Activated CD8-positive, alpha-beta memory T cell treated with anti-CD3 and anti-CD28 coated beads for 36 hours (primary cell): Measurements from ENCODE around the gene LRRC51. TPM values are rescaled to one million over a fixed set of nuclear protein-coding genes. Genes with fewer than 3 reads are reported as not detected.

Experiments used
- CTCF ChIA-PET: fragments of 350-600 bp; sonication (Branson Sonifier 250); formaldehyde crosslinking; loops from one replicate; lab custom pipeline; 2021; ENCODE audit warnings: antibody characterized with exemption; lab: Charles Lee
- POLR2A ChIA-PET: fragments of 350-600 bp; sonication (Branson Sonifier 250); formaldehyde crosslinking; loops from one replicate; lab custom pipeline; 2021; ENCODE audit warnings: antibody characterized with exemption; lab: Charles Lee
- total RNA-seq, 2 experiments: library from RNA; stranded (reverse); gene quantifications; one replicate each; pipeline ENCODE4 v1.2.3, GENCODE V29; 2021

The LRRC51 gene
- total RNA-seq, 2 experiments from 2014 or later: 9.6 to 11.3 TPM

DNA sequence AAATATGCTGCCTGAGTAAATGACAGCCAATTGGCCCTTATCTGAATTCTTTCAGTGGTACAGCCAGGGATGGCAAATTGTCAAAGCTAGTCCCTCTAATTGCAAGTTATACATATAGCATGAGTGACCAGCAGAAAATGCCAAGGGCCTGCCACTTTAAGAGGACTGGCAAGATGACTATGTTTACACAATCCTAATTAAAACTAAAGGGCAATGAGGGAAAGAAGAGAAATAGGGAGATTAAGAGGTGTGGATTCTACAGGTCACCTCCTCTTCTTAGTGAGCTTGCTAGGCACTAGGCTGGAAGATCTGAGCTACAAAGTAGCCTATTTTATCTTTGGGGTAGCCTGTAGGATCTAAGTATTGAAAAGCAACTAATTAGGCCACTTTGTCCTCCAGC, 13.8 kb upstream of the LRRC51 start:
- ChIA-PET CTCF (interaction anchor here (1.0 to 1.8 kb wide), 2 partner anchors 18 to 24 kb away, joined by 3 to 5 read pairs; no protein-coding TSS in a partner anchor), POLR2A (no interaction called here)

DNA sequence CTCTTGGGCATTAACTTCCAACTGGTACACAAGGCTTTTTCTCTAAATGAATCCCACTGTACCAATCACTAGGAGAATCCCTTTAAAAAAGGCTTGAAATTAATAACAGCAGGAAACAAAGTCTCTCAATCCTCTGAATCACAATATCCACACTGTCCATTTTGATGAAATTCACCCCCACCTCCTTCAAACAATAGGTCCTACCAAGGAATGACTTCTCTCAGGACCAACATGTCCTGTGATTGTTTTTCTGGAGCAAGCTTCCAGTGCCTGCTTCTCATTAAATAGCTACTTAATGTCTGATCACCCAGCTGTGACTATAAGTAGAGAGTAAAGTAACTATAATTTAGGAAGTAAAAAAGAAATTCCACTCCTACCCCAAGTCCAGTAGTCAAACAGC, 13.4 kb upstream of the LRRC51 start:
- CTCF ChIA-PET: no interaction called here
- POLR2A ChIA-PET: no interaction called here

DNA sequence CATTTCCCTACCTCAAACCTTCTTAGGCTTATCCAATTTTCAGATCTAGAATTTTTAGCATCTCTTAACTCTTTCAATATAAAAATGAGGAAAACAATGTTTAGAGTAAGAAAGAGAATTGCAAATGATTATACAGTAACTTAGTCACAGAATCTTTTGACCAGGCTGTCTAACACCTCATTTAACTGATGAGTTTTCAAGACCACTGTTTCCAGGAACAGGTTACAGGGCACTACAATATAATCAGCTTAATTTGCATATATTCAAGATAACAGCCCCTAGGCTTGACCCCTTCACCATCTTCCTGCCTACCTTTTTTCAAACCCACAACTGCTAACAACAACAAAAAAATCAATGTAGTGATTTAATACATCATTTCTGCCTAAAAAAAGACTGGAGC, 13.0 kb upstream of the LRRC51 start:
- ChIA-PET POLR2A (no interaction called here), CTCF (no interaction called here)

DNA sequence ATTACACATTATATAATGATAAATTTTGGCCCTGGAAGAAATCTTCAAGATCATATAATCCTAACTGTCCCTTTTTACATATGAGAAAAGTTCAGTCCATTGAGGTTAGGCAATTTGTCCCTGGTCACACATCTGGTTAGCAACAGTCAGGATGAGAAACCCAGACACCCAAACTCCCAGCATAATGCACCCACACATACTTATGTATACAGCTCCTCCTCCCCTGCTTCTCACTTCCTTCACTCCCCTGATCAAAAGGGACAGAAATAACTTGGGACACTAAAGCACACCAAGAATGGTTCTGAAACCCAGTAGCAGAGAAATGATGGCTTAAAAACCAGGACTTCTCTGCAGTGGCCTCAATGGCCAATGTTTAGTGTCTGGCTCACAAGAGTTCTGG, 11.4 kb upstream of the LRRC51 start:
- ChIA-PET POLR2A (no interaction called here), CTCF (no interaction called here)

DNA sequence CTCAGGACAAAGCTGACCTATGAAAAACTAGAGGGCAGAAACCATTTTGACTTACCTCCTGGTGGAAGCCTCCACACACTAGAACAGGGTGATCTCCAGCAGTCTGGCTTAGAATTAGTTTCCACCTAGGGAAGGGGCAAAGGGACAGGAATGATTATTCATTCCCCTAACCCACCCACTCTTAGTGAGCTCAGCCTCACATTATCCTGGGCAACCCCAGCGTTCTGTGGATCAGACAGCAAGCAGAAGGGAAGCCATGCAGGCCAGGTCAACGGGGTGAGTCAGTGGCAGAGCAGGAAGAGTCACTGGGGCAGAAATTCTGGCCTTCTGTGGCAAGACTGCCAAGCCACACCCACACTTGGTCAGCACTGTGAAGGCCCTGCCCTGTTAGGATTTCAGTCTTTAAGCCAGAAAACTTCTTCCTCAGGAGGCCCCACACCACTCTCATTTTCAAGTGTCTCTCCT, 10.8 kb upstream of the LRRC51 start:
- POLR2A ChIA-PET: interaction anchor here (0.6 kb wide), 1 partner anchor 208 kb away, joined by 4 read pairs; no protein-coding TSS in a partner anchor
- CTCF ChIA-PET: no interaction called here

DNA sequence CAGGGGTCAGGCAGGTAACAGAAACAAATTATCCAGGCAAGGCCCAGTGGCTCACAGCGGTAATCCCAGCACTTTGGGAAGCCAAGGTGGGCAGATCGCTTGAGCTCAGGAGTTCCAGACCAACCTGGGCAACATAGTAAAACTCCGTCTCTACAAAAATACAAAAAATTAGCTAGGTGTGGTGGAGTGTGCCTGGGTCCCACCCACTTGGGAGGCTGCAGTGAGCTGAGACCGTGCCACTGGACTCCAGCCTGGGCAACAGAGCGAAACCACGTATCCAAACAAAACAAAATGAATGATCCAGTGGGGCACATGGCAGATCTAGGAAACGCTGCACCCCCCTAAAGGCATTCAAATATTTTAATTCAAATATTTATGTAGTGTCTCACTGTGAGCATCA, 10.2 kb upstream of the LRRC51 start:
- POLR2A ChIA-PET: interaction anchor here (0.6 kb wide), 1 partner anchor 207 kb away, joined by 4 read pairs; no protein-coding TSS in a partner anchor
- CTCF ChIA-PET: interaction anchor here (3.2 kb wide), 1 partner anchor 45 kb away, joined by 11 read pairs; no protein-coding TSS in a partner anchor

DNA sequence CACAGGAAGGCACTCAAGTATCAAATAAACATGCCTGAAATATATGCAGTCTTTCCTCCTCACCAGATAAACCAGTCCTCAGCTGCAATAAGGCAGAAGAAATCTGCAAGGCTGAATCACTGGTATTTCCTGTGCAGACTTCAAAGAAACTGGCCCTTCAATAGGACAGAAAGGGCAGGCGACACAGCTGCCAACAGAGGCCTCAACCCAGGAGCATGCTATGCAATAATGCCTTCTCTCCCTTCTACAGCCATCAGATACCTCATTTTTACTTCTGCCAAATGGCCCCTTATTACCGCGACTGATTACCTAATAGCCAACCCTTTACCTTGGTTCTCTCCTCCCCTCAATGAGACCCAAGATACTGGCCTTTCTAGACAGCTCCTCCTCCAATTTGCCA, 8.3 kb upstream of the LRRC51 start:
- ChIA-PET POLR2A (no interaction called here), CTCF (interaction anchor here (1.2 to 3.2 kb wide), 2 partner anchors 19 to 47 kb away, joined by 3 to 11 read pairs; no protein-coding TSS in a partner anchor)

DNA sequence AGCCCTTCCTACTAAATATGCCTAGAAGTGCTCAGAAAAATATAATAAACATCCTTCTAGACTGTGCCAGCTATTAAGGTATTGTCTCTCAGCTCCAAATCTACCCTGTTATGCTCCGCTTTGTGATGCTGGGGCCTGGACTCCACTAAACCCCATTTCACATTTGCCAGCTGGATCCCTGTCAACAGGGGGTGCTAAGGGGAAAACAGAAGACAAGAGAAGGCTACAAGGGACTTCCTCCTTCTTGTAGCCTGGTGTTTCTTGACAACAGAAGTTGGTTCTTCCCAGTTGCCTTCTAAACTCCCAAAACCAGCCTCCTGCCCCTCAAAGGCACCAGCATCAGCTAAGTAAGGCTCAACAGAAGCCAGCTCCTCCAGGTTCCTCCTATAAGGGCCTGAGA, 5.5 kb upstream of the LRRC51 start:
- ChIA-PET CTCF (no interaction called here), POLR2A (no interaction called here)

DNA sequence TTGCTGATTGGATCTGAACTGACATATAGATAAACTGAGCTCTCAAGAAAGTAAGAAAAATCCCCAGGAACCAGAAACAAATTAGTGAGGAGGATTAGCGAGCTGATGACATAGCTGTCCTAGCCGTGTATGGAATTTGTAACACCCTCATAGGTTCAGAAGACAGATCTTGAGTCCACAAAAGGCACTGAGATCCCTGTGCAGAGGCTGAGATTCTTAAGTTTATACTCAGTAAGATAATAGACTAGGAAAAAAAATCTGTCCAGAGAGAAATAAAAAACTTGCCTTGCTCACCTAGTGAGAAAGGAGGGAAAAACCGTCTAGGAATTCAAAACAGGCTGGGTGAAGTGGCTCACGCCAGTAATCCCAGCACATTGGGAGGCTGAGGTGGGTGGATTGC, 4.9 kb upstream of the LRRC51 start:
- POLR2A ChIA-PET: interaction anchor here (0.6 kb wide), 1 partner anchor 12 kb away, joined by 4 read pairs; no protein-coding TSS in a partner anchor
- CTCF ChIA-PET: no interaction called here

DNA sequence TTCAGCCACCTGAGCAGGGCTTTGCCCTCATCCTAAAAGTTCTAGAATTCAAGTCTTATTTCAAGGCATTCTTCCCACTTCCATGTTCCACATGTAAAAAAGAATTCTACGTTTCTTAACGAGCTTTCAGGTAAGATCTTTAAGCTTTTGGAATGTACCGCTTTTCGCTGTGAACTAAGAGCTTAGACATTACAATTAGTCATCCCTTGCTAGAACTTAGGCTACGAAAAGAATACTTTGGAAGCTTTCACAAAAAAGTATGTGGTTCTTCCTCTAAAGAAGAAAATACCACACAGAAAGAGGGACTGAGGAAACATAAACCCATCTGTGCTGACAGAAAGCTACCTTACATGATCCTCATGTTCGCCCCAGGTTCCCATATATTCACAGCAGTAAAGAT, 2.2 kb upstream of the LRRC51 start:
- POLR2A ChIA-PET: no interaction called here

DNA sequence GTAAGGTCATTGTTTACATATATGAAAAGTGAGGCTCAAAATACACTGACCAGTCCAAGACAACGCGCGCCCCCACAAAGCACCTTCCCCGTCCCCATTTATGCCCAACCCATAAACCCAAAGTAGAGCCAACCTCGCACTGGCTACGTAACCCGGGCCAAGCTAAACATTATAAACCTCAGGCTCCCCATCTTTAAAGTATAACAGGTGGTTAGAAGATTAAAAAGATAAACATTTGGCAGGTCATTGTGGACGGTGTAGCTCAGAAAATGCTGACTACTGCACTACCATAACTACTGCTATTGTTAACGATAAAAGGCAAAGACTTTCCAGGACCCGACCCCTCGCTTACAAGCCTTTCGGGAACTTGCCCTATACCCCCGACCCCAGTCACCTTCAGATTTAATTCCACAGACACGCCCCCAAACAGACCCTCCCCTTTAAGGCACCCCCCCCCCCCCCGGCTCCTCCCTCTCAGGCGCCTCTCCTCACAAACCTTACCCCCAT, 778 bp upstream of the LRRC51 start:
- CTCF ChIA-PET: interaction anchor here (0.9 kb wide), 1 partner anchor 54 kb away, joined by 4 read pairs; no protein-coding TSS in a partner anchor
- POLR2A ChIA-PET: interaction anchor here (0.8 to 1.1 kb wide), 3 partner anchors 26 to 52 kb away, joined by 3 to 8 read pairs (median 3); no protein-coding TSS in a partner anchor

More for the DNA sequence above, 2.2 kb upstream of the LRRC51 start:
- CTCF ChIA-PET: no interaction called here

DNA sequence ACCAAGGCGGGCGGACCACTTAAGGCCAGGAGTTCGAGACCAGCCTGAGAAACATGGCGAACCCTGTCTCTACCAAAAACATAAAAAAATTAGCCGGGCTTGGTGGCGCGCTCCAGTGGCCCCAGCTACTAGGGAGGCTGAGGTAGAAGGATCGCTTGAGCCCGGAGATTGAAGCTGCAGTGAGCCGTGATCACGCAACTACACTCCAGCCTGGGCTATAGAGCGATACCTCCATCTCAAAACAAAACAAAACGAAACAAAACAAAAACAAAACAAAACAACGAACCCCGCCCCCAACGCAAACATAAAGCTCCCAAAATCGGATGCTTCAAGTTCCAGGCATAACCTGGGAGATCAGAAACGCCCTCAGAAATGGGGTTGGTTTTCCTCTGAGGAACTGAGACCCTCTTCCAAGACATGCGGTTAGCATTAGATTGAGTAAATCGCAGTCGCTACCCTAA, 564 bp downstream of the LRRC51 start:
- CTCF ChIA-PET: interaction anchor here (2.4 to 2.5 kb wide), 2 partner anchors 10 to 56 kb away, joined by 9 to 11 read pairs; no protein-coding TSS in a partner anchor
- POLR2A ChIA-PET: no interaction called here

DNA sequence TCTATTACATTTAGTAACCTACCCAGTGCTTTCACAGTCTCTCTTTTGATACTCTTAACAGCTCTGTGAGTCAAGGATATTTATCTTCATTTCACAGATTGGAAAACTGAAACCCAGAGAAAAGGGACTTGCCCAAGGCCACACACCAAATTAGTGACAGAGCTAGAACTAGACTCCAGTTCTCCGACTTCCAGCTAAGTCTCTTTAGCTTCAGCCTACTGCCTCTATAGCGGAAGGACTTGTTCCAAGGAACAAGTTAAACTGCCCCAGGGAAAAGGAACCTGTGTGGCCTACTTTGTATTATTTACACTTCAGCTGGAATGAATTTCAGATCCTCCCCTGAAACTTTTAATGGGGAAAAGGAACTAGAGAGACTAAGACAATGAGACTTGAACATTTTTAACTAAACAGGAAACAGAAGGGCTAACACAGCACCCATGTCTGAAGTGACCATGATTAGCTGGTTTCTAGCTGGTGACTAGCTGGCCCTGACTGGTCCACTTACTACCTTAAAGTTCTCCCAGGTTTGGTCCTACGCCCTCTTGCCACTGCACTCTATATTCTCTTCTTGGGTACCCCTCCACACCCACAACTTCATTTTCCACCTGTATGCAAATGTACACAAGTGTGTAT, 1.3 kb downstream of the LRRC51 start:
- ChIA-PET CTCF (interaction anchor here (1.1 to 2.5 kb wide), 4 partner anchors 9 to 57 kb away, joined by 5 to 11 read pairs (median 7); no protein-coding TSS in a partner anchor), POLR2A (no interaction called here)

DNA sequence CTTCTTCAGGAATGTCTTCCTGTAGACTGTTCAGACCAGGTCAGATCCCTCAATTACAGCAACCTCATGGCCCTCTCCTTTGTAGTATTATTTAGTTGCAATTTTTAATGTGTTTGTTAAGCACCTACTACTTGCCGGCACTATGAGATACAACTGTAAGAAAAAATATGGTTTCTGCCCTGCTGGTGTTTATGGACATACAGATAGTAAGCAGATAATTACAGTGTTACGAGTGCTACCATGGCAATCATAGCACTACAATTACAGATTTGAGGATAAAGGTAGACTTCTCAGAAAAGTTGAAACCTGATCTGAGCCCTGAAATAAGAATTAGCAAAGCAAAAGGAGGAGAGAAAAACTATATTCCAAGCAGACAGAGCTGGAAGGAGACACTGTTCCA, 2.8 kb downstream of the LRRC51 start:
- CTCF ChIA-PET: interaction anchor here (1.1 to 3.6 kb wide), 2 partner anchors 13 to 58 kb away, joined by 3 to 13 read pairs; no protein-coding TSS in a partner anchor
- POLR2A ChIA-PET: no interaction called here

DNA sequence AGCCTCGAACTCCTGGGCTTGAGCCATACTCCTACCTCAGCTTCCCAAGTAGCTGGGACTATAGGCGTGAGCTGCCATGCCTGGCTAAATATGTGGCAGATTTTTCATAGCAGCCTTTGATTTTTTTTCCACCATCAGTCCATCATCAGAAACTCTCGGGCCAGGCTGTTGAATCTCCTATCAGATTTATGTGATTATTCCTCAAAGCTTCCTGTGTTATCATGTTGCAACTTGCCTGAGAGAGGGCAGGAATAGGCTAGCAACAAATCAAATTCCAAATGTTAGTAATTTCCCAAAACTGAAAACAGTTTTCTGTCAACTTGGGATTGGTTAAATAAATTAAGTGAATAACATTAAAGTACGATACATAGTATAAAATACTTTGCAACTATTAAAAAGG, 3.4 kb downstream of the LRRC51 start:
- POLR2A ChIA-PET: no interaction called here
- CTCF ChIA-PET: interaction anchor here (1.0 to 3.6 kb wide), 3 partner anchors 12 to 59 kb away, joined by 3 to 13 read pairs (median 3); no protein-coding TSS in a partner anchor

DNA sequence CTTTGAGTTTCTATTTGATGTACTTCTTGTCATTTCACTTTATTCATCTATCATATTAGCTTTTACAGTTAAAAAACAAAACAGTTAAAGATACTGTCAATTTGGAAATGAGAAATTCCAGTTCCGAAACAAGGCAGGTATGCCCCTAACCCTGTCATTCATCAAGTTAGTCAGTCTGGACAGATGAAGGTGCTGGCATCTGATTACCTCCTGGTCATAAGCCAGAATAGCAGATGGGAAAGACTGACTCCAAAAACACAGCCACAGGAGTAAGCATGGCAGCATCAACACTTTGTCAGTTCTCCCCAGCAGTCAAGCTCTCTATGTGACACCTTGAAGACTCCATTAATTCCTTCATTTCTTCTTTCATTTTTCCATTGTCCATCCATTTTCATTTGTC, 4.3 kb downstream of the LRRC51 start:
- ChIA-PET CTCF (interaction anchor here (0.7 to 3.6 kb wide), 4 partner anchors 8 to 139 kb away, joined by 3 to 13 read pairs (median 4); partner anchors contain the start of gene INPPL1), POLR2A (interaction anchor here (0.6 to 0.8 kb wide), 4 partner anchors 12 to 159 kb away, joined by 4 to 6 read pairs (median 5); no protein-coding TSS in a partner anchor)

DNA sequence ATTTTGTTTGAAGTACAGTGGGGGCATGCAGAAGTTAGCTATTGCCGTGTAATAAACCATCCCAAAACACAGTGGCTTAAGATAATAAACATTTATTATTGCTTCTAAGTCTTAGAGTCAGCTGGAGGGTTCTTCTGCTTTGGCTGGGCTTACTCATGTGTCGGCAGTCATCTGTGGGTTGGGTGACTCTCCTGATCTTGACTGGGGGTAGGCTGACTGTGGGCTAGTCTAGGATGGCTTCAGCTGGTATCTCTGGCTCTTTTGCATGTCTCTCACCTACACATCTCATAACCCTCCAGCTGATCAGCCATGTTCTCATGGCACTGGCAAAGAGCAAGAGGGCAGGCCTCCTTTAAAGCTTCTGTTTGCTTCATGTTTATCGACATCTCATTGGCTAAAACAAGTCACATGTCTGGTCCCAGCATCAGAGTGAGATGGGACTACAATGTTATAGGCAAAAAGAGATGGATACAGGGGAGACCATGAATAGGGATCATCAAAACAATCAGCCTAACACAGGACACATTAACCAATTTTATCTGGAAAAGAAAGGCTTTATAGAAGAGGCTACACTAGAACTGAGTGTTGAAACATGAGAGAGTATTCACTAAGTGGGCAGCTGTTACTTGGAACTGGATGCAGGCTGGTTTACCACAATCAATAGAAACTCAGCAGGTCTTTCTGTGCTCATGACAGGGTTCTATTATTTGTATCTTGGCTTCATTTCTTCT, 5.1 kb downstream of the LRRC51 start:
- ChIA-PET POLR2A (interaction anchor here (0.5 to 1.0 kb wide), 4 partner anchors 12 to 47 kb away, joined by 3 to 5 read pairs (median 4); no protein-coding TSS in a partner anchor), CTCF (interaction anchor here (0.7 to 3.6 kb wide), 3 partner anchors 8 to 138 kb away, joined by 3 to 13 read pairs (median 4); partner anchors contain the start of gene INPPL1)

DNA sequence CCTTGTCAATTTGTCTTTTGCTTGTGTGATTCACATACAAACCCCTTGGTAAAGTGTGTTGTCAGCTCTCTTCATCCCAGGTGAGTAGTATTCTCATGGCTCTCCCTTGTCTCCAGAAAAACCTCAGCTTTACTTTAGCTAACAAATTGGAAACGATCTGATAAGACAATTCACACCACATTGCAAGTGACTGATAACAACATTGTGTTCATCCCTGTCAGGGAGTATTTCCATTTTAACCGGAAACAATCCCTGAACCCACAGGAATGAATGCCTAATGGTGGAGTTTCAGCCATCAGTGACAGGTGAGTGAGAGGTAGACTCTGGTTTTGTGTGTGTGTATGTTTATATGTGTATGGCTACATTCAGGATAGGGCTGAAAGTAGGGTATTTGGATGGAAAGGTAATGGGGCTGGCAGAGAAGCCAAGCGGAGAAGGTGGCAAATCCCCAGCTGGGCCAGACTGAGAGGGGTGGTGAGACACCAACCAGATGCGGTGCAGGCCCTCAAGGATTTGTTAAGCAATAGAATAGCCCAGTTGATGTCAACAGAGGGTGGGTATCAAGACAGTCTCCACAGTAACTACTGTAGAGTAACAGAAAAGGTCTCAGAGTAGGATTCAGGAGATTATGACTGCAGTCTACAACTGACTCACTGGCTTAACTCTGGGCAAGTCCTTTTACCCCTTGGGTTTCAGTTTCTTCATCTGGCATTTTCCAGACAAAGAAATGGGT, 7.6 kb downstream of the LRRC51 start:
- ChIA-PET CTCF (no interaction called here), POLR2A (no interaction called here)
